ENCODE data around the gene TRIM8.

- TF ChIP-seq EZH2 (IDR thresholded peaks at IDR 0.05; ENCODE audit: low read length, unreplicated experiment) (no peak), CTCF (conservative IDR thresholded peaks at IDR 0.05; ENCODE audit: low read depth, low read length) (peak; percentile 39), EZH2phosphoT487 (IDR thresholded peaks at IDR 0.05; ENCODE audit: borderline replicate concordance, low read length) (no peak)
These were observed 28.9 kb upstream of the TRIM8 start for GRCh38 chr10:102615361-102615760.

Data from PC-3 (cell line).